IPS-15b (cell line): ENCODE data around the gene DCP2.

Source experiments
- H3K27me3 ChIP-seq: one replicate; pipeline ENCODE4 v1.6.1; 2013; ENCODE audit warnings: low read length; ENCODE audit not compliant: control insufficient read depth, insufficient read depth
- H3K36me3 ChIP-seq: one replicate; pipeline ENCODE4 v1.6.1; 2013; ENCODE audit warnings: low read length; ENCODE audit not compliant: control insufficient read depth, insufficient read depth
- H3K4me1 ChIP-seq: one replicate; pipeline ENCODE4 v1.6.1; 2013; ENCODE audit warnings: mild to moderate bottlenecking, low read length; ENCODE audit not compliant: control insufficient read depth, insufficient read depth
- H3K4me3 ChIP-seq: one replicate; pipeline ENCODE4 v1.5.1; 2013; ENCODE audit warnings: low read depth, low read length
- H3K9ac ChIP-seq: one replicate; pipeline ENCODE4 v1.6.1; 2013; ENCODE audit warnings: low read depth, mild to moderate bottlenecking, low read length
- H3K9me3 ChIP-seq: one replicate; pipeline ENCODE4 v1.6.1; 2013; ENCODE audit warnings: mild to moderate bottlenecking, low read length; ENCODE audit not compliant: control insufficient read depth, insufficient read depth

The DCP2 gene

DNA sequence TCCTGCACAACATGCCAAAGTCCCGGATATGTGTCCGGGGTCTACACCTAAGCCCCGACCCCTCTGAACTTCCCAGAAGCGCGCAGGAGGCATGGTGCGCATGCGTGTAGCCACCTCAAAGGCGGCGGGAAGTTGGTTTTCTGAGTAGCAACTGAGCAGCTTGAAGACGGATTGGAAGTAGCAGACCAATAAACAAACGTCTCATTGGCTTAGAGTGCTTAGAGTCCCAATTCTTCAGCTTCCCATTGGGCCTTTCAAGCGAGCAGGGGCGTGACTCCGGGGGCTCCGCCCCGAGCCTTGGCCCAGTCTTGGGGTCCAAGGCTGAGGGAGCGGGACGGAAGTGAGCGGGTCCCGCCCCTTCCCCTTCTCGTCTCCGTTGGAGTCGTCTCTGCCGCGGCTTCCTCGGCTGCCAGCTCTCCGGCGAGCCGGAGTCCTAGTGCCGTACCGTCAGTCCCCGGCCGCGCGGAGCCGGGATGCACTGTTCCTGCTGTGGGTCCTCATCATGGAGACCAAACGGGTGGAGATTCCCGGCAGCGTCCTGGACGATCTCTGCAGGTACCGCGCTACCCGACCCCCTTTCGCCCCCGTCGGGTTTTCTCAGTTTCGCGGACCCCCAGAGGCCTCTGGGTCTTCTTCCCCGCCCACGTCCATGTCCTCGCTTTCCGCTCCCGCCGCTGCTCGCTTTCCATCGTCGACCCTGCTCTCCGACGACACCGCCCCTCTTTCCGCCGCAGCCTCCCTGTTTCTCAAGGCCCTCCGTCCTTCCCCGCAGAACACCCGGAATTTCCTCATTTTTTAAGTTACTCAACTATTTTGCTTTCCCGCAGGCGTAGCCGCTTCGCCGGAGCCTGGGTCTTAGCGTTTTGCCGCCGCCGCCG lies at the start of gene DCP2:
TSS of gene DCP2 (plus strand) at position 367 of the 878 bp plus-strand sequence. CDS start at position 503, 136 bp downstream.
- no peaks in the 10 kb centered on the region for H3K9me3 ChIP-seq

DNA sequence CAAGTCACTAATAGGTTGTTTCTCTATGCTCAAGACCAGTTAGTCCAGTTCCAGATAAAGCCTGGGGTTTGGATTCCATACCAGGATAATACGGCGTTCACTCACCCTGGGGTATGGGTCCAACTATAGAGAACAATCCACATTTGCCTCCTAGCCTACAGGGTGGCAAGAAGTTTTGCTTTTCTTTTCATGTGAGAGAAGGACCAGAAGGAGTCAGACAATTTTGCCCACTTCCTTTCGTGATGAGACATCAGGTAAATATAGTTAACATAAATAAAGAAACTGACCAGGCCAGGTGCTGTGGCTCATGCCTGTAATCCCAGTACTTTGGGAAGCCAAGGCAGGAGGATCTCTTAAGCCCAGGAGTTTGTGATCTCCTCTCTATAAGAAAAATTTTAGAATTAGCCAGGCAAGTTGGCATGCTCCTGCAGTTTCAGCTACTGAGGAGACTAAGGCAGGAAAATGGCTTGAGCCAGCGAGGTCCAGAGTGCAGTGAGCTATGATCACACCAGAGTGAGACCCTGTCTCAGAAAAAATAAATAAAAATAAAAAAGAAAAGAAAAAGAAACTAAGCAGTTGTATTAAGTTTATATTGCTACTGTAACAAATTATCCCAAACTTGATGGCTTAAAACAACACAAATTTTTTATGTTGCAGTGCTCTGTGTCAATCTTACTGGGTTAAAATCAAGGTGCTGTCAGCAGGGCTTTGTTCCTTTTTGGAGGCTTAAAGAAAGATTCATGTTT lies 47.1 kb upstream of the DCP2 start:
- H3K4me3 ChIP-seq: no peak overlapping the region
- no peaks in the 10 kb centered on the region for H3K27me3 ChIP-seq
- no peaks in the 10 kb centered on the region for H3K9me3 ChIP-seq
- no peak overlapping the region for H3K9ac ChIP-seq
- H3K36me3 ChIP-seq: no peaks in the 10 kb centered on the region
- H3K4me1 ChIP-seq: no peaks in the 10 kb centered on the region

More for the DNA sequence above, at the start of gene DCP2:
- peak within 1 kb of the TSS; percentile 86 for H3K9ac ChIP-seq
- H3K4me3 ChIP-seq: peak within 1 kb of the TSS; percentile 59
- H3K27me3 ChIP-seq: no peaks in the 10 kb centered on the region
- peaks cover 6% of the 10 kb centered on the region for H3K4me1 ChIP-seq
- no peaks in the 10 kb centered on the region for H3K36me3 ChIP-seq

- Histone ChIP-seq H3K36me3 (no peaks in the 10 kb centered on the region), H3K9ac (no peak overlapping the region), H3K4me3 (no peak overlapping the region), H3K4me1 (no peaks in the 10 kb centered on the region), H3K9me3 (no peaks in the 10 kb centered on the region), H3K27me3 (no peaks in the 10 kb centered on the region)
Measured at GRCh38 chr5:112930082-112930344, 46.6 kb upstream of the DCP2 start.

GRCh38 chr5:112931473-112931872 lies 45.1 kb upstream of the DCP2 start:
- Histone ChIP-seq H3K9me3 (no peaks in the 10 kb centered on the region), H3K27me3 (no peaks in the 10 kb centered on the region), H3K4me3 (no peak overlapping the region), H3K9ac (no peak overlapping the region), H3K36me3 (no peaks in the 10 kb centered on the region), H3K4me1 (no peaks in the 10 kb centered on the region)

GRCh38 chr5:112933105-112933504 lies 43.5 kb upstream of the DCP2 start:
- Histone ChIP-seq H3K4me1 (no peaks in the 10 kb centered on the region), H3K27me3 (no peaks in the 10 kb centered on the region), H3K9me3 (no peaks in the 10 kb centered on the region), H3K36me3 (no peaks in the 10 kb centered on the region), H3K9ac (no peak overlapping the region), H3K4me3 (no peak overlapping the region)

DNA sequence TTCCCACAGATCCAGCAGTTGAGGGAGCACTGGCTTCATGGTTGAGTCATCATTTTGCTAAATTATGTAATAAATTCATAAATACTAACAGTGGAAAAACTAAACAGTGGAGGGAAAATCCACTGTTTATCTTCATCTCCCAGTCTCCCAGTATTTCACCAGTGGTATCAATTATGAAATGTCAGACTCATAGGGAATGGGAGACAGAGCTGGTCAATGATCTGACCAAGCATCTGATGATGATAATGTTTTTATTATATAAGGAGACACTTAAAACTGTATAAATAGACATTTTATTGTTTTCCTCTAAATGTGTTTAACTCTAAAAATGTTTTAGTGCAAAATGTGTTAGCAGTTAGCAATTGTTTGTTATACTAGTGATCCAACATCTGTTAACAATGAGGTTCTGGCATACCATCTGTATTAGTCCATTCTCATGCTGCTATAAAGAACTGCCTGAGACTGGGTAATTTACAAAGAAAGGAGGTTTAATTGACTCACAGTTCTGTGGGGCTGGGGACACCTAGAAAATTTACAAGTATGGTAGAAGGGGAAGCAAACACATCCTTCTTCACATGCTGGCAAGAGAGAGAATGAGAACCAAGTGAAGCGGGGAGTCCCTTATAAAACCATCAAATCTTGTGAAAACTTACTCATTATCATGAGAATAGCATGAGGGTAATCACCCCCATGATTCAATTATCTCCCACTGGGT lies 42.8 kb upstream of the DCP2 start:
- H3K27me3 ChIP-seq: no peaks in the 10 kb centered on the region
- H3K4me3 ChIP-seq: no peak overlapping the region
- H3K4me1 ChIP-seq: no peaks in the 10 kb centered on the region
- H3K9me3 ChIP-seq: no peaks in the 10 kb centered on the region
- H3K9ac ChIP-seq: no peak overlapping the region
- H3K36me3 ChIP-seq: no peaks in the 10 kb centered on the region

GRCh38 chr5:112934366-112934663 lies 42.3 kb upstream of the DCP2 start:
- no peaks in the 10 kb centered on the region for H3K36me3 ChIP-seq
- no peak overlapping the region for H3K9ac ChIP-seq
- no peaks in the 10 kb centered on the region for H3K27me3 ChIP-seq
- H3K9me3 ChIP-seq: no peaks in the 10 kb centered on the region
- H3K4me3 ChIP-seq: no peak overlapping the region
- H3K4me1 ChIP-seq: no peaks in the 10 kb centered on the region

DNA sequence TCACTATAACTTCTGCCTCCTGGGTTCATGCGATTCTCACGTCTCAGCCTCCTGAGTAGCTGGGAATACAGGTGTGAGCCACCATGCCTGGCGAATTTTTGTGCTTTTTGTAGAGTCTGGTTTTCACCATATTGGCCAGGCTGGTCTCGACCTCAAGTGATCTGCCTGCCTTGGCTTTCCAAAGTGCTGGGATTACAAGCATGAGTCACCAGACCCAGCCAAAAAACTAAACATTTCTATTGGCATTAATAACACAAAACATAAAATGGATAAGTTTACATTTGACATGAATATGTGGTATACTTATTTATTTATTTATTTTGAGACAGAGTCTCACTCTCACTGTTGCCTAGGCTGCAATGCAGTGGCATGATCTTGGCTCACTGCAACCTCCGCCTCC lies 40.9 kb upstream of the DCP2 start:
- Histone ChIP-seq H3K9ac (no peak overlapping the region), H3K36me3 (no peaks in the 10 kb centered on the region), H3K27me3 (no peaks in the 10 kb centered on the region), H3K4me3 (no peak overlapping the region), H3K4me1 (no peaks in the 10 kb centered on the region), H3K9me3 (no peaks in the 10 kb centered on the region)

- H3K4me3 ChIP-seq: no peak overlapping the region
- no peaks in the 10 kb centered on the region for H3K4me1 ChIP-seq
- H3K9me3 ChIP-seq: no peaks in the 10 kb centered on the region
- H3K9ac ChIP-seq: no peak overlapping the region
- no peaks in the 10 kb centered on the region for H3K27me3 ChIP-seq
- no peaks in the 10 kb centered on the region for H3K36me3 ChIP-seq
Measured at GRCh38 chr5:112938286-112938685, 38.3 kb upstream of the DCP2 start.

GRCh38 chr5:112940670-112941069 lies 35.9 kb upstream of the DCP2 start:
- H3K9ac ChIP-seq: no peak overlapping the region
- H3K27me3 ChIP-seq: no peaks in the 10 kb centered on the region

GRCh38 chr5:112948458-112948857 lies 28.1 kb upstream of the DCP2 start:
- H3K4me3 ChIP-seq: no peak overlapping the region
- H3K36me3 ChIP-seq: no peaks in the 10 kb centered on the region
- no peaks in the 10 kb centered on the region for H3K9me3 ChIP-seq
- no peaks in the 10 kb centered on the region for H3K4me1 ChIP-seq
- H3K27me3 ChIP-seq: no peaks in the 10 kb centered on the region
- H3K9ac ChIP-seq: no peak overlapping the region

More at GRCh38 chr5:112940670-112941069, 35.9 kb upstream of the DCP2 start:
- Histone ChIP-seq H3K4me3 (no peak overlapping the region), H3K9me3 (no peaks in the 10 kb centered on the region), H3K36me3 (no peaks in the 10 kb centered on the region), H3K4me1 (no peaks in the 10 kb centered on the region)
